Measurements from ENCODE around the gene ZBTB2.

The ZBTB2 gene

DNA sequence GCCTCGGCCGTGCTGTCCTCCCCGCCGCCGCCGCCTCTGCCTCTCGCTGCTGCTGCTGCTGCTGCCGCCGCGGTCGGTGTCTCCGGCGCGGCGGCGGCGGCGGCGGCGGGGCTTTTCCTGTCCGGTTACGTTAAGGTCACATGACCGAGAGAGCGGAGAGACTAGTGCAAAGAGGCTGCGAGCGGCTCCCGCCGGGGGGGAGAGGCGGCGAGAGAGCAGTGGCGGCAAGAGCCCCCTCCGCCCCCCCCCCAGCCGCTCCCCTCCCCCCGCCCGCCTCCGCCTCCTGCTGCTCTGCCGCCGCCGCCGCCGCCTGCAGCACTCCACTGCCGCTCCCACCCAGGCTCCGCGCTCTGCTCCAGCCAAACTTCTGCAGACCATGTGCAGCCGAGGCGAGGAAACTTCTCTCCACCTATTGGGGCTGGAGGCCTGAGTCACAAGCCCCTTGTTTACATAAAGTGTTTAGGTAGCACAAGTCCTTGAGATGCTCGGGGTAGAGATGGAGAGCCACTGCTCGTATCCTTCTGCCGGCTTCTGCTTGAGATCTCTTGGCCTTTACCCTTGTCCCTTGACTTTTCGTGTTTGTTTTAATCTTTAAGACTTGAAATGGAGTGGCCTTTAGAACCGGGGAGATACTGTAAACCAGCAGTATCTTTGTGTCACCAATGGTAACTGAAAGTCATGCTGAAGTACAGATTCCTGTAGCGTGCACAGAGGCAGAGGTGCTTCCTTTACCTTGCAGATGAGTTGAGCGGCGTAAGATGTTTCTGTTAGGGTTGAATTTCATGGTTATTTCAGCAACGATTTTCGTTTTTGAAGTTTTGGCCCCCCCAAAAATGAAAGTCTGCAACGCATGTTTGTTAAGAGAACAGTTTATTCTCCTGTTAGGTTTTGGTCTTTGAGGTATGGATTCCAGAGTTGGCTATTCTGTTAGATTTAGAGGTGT lies at the start of gene ZBTB2:
Gene ZBTB2 (minus strand): TSS at position 89 of the 943 bp plus-strand sequence. CDS start 17,922 bp downstream, outside the sequence.
- DNase-seq (ENCODE audit: low read depth), result peak; percentile 51

GRCh38 chr6:151440930-151441329 lies 49.6 kb upstream of the ZBTB2 start:
- DNase-seq (ENCODE audit: low read depth), result no peak

DNA sequence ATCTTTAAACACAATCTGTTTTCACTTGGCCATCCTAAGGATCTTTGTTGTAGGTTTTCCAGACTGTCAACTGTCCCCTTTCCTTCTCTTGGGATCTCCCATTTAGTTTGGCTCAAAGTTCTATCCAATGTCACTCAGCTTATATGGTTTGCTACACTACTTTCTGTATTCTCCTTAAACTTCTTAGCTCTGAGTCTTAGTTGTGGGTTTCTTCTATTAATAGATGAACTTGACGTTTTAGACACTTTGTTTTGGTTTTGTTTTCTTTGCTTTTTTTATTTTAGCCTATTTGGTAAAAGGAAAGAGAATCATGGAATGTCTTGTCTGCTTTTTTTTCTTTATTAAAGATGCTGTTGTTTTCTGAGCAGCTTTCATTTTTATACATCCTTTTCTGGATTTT lies 49.1 kb upstream of the ZBTB2 start:
- DNase-seq (ENCODE audit: low read depth), result no peak

- DNase-seq (ENCODE audit: low read depth), result no peak
These were observed 46.0 kb upstream of the ZBTB2 start for GRCh38 chr6:151437401-151437800.

GRCh38 chr6:151436802-151437201 lies 45.4 kb upstream of the ZBTB2 start:
- DNase-seq (ENCODE audit: low read depth), result no peak

- DNase-seq (ENCODE audit: low read depth), result no peak
These were observed 44.9 kb upstream of the ZBTB2 start for GRCh38 chr6:151436300-151436699.

DNA sequence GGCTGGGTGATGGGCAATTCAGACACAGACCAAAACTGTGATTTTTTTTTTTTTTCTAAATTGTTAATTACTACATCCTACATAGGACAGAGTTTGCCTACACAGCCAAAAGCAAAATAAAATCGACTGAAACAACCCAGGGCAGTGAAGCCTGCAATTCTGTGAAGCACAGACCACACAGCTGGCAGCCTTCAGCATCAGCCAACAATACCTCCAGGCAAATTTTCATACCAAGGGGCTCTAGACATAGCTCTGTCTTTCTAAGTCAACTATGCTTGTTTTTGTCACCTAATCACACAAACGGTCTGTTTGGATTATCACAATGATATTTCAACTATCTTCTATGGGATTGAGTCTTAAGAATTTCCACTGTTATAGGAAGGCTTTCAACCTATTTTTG lies 43.0 kb upstream of the ZBTB2 start:
- no peak for DNase-seq (ENCODE audit: low read depth)

DNA sequence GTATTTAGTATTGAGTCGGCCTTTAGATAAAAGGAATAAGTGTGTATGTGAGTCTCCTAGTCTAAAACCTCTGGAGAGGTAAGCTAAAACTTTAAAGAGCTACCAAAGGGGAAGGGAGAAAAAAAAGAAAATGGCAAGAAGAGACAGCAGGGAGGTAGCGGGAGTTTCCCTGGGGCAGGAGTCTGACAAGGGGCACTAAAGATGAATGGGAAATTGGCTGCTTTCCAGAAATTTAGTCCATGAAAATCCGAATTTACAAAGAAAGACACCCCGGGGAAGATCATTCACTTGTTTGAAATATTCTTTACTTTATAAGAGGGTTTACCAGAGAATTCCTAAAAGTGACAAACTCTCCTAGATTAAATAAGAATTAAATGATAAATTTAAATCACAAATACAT lies 41.3 kb upstream of the ZBTB2 start:
- DNase-seq (ENCODE audit: low read depth), result no peak

- DNase-seq (ENCODE audit: low read depth), result no peak
These were observed 40.0 kb upstream of the ZBTB2 start for GRCh38 chr6:151431337-151431736.

- no peak for DNase-seq (ENCODE audit: low read depth)
These were observed 39.5 kb upstream of the ZBTB2 start for GRCh38 chr6:151430886-151431285.

DNA sequence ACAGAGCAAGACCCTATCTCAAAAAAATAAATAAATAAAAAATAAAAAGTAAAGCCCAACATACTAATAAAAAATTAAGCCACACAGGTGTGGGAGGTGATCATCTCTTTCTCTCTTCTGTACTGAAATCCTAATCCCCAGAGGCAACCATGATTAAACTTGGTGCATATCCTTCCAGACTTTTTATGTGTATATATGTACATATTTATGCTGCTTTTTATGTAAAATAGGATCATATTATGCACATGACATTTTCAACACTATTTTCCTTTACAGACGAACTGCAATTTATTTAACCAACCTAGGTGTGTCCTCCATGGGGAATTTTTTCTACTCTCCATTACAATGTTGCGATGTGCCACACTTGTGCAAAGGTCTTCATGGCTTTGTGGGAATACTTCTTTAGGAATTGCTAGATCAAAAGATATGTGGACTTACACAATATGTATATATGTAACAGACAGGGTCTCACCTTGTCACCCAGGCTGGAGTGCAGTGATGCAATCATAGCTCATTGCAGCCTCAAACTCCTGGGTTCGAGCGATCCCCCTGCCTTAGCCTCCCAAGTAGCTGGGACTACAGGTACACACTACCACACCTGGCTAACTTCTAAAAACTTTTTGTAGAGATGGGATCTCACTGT lies 36.9 kb upstream of the ZBTB2 start:
- no peak for DNase-seq (ENCODE audit: low read depth)

GRCh38 chr6:151425561-151425960 lies 34.2 kb upstream of the ZBTB2 start:
- no peak for DNase-seq (ENCODE audit: low read depth)

- DNase-seq (ENCODE audit: low read depth), result no peak
These were observed 31.6 kb upstream of the ZBTB2 start for GRCh38 chr6:151422981-151423380.

GRCh38 chr6:151417477-151417876 lies 26.1 kb upstream of the ZBTB2 start:
- DNase-seq (ENCODE audit: low read depth), result no peak

GRCh38 chr6:151414641-151415260 lies 23.4 kb upstream of the ZBTB2 start:
- DNase-seq (ENCODE audit: low read depth), result no peak

GRCh38 chr6:151413372-151414145 lies 22.2 kb upstream of the ZBTB2 start:
- peak; percentile 22 for DNase-seq (ENCODE audit: low read depth)

GRCh38 chr6:151412909-151413308 lies 21.6 kb upstream of the ZBTB2 start:
- no peak for DNase-seq (ENCODE audit: low read depth)

GRCh38 chr6:151409679-151410078 lies 18.3 kb upstream of the ZBTB2 start:
- no peak for DNase-seq (ENCODE audit: low read depth)

- DNase-seq (ENCODE audit: low read depth), result no peak
These were observed 17.9 kb upstream of the ZBTB2 start for GRCh38 chr6:151409260-151409659.

GRCh38 chr6:151408858-151409257 lies 17.5 kb upstream of the ZBTB2 start:
- DNase-seq (ENCODE audit: low read depth), result no peak

DNA sequence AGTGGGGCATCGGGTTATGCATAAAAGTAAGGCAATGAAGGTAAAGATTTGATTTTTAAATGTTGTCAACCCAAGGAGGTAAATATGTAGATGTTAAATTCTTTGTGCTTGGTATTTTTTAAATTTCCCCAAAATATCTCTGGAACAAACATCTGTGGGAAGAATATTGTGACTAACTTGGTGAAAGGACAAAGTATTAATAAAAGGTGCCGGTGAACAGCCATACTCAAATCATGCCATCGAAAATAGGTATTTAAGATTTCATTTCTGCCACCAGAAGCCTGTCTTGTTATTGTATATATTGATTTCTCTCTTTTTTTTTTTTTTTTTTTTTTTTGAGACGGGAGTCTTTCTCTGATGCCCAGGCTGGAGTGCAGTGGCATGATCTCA lies 12.6 kb upstream of the ZBTB2 start:
- no peak for DNase-seq (ENCODE audit: low read depth)

DNA sequence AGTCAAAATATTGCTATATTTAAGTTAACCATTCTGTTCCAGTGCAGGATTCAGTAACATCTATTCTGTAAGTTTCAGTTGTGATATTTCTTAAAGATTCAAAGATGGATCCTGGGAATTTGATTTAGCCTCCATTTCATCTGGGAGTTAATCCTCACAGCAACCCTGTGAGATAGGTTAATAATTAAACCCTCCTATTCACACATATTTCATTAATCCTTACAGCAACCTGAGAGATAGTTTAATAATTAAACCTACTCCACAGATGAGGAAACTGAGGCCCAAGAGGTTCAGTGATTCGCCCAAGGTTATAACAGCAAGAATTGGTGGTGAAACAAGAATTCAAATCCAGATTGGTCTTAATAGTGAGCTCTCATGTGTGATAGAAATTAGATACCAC lies 10.9 kb upstream of the ZBTB2 start:
- DNase-seq (ENCODE audit: low read depth), result no peak
